Muscle of arm (tissue), 12 donors: ENCODE results near the gene SHC4. TPM values are rescaled to one million over a fixed set of nuclear protein-coding genes. Genes with fewer than 3 reads are reported as not detected.
A peak's percentile ranks its signal among the peaks of the same experiment; 100 is the strongest.

Experiments
- DNase-seq: peaks from one replicate; pipeline ENCODE4 v3.0.0-alpha.2; 2013
- polyA plus RNA-seq, 12 donors: library from polyadenylated mRNA; unstranded; fragments of 120-200 nt; gene quantifications; one replicate each; pipeline ENCODE4 v1.2.1, GENCODE V29; 2013; ENCODE audit not compliant: insufficient read length in 12 of 12

The SHC4 gene
- polyA plus RNA-seq, 12 donors: 1.1 to 3.2 (median 2.3) TPM; not detected in 2

GRCh38 chr15:48850648-48851047 lies 113.1 kb downstream of the SHC4 start:
- no peak for DNase-seq

- DNase-seq: no peak
These were observed 118.6 kb downstream of the SHC4 start for GRCh38 chr15:48845123-48845522.

GRCh38 chr15:48842501-48842900 lies 121.2 kb downstream of the SHC4 start:
- no peak for DNase-seq

- DNase-seq: no peak
These were observed 129.0 kb downstream of the SHC4 start for GRCh38 chr15:48834756-48835155.

GRCh38 chr15:48833526-48834239 lies 130.0 kb downstream of the SHC4 start:
- no peak for DNase-seq

GRCh38 chr15:48832648-48833047 lies 131.1 kb downstream of the SHC4 start:
- DNase-seq: no peak

- no peak for DNase-seq
These were observed 134.8 kb downstream of the SHC4 start for GRCh38 chr15:48828906-48829305.

GRCh38 chr15:48828471-48828870 lies 135.2 kb downstream of the SHC4 start:
- no peak for DNase-seq

GRCh38 chr15:48825075-48825474 lies 138.6 kb downstream of the SHC4 start:
- no peak for DNase-seq

- DNase-seq: no peak
These were observed 140.0 kb downstream of the SHC4 start for GRCh38 chr15:48823706-48824105.

GRCh38 chr15:48823237-48823636 lies 140.5 kb downstream of the SHC4 start:
- DNase-seq: no peak

GRCh38 chr15:48814286-48814685 lies 149.4 kb downstream of the SHC4 start:
- DNase-seq: no peak

- DNase-seq: no peak
These were observed 152.3 kb downstream of the SHC4 start for GRCh38 chr15:48811325-48811958.

GRCh38 chr15:48810414-48811324 lies 153.1 kb downstream of the SHC4 start, which contains the start of gene CEP152:
CEP152 (minus strand) TSS chr15:48811069; CDS start chr15:48805649, 5,420 bp downstream.
- peak; percentile 96 for DNase-seq

- no peak for DNase-seq
These were observed 157.6 kb downstream of the SHC4 start for GRCh38 chr15:48806151-48806550.

- DNase-seq: no peak
These were observed 158.1 kb downstream of the SHC4 start for GRCh38 chr15:48805591-48805990.

GRCh38 chr15:48803877-48804276 lies 159.8 kb downstream of the SHC4 start:
- DNase-seq: no peak

GRCh38 chr15:48802867-48803266 lies 160.9 kb downstream of the SHC4 start:
- no peak for DNase-seq

GRCh38 chr15:48802257-48802656 lies 161.5 kb downstream of the SHC4 start:
- no peak for DNase-seq

- DNase-seq: peak; percentile 55
These were observed 162.8 kb downstream of the SHC4 start for GRCh38 chr15:48800811-48801455.

- DNase-seq: no peak
These were observed 163.5 kb downstream of the SHC4 start for GRCh38 chr15:48800245-48800644.

- DNase-seq: no peak
These were observed 165.4 kb downstream of the SHC4 start for GRCh38 chr15:48798319-48798718.
